Trophoblast cell (in vitro differentiated cells and primary cell): ENCODE results near the gene CTBP2.

ENCODE experiments used
- DNase-seq, 2 donors: peaks; one replicate each; pipeline ENCODE4 v3.0.0-alpha.2; 2016
- H2AFZ ChIP-seq: 2 replicates; pipeline ENCODE4 v1.6.1; 2013; ENCODE audit warnings: low read length, moderate library complexity, mild to moderate bottlenecking; ENCODE audit not compliant: insufficient read depth, poor library complexity
- H2AK5ac ChIP-seq: 2 replicates; pipeline ENCODE4 v1.6.1; 2013; ENCODE audit warnings: mild to moderate bottlenecking, low read length
- H2BK120ac ChIP-seq: 2 replicates; pipeline ENCODE4 v1.6.1; 2013; ENCODE audit warnings: low read length, mild to moderate bottlenecking, moderate library complexity; ENCODE audit not compliant: insufficient read depth, poor library complexity
- H2BK12ac ChIP-seq: 2 replicates; pipeline ENCODE4 v1.6.1; 2013; ENCODE audit warnings: mild to moderate bottlenecking, low read length, moderate library complexity
- H2BK5ac ChIP-seq: 2 replicates; pipeline ENCODE4 v1.6.1; 2013; ENCODE audit warnings: low read length, low read depth, moderate library complexity, mild to moderate bottlenecking; ENCODE audit not compliant: poor library complexity
- H3K14ac ChIP-seq: 2 replicates; pipeline ENCODE4 v1.6.1; 2013; ENCODE audit warnings: mild to moderate bottlenecking, low read length
- H3K18ac ChIP-seq: 2 replicates; pipeline ENCODE4 v1.6.1; 2013; ENCODE audit warnings: mild to moderate bottlenecking, low read length
- H3K23ac ChIP-seq: 2 replicates; pipeline ENCODE4 v1.6.1; 2013; ENCODE audit warnings: low read length
- H3K27ac ChIP-seq: 2 replicates; pipeline ENCODE4 v1.5.1; 2013; ENCODE audit warnings: low read depth, mild to moderate bottlenecking, inconsistent platforms, low read length, moderate library complexity
- H3K27me3 ChIP-seq: 2 replicates; pipeline ENCODE4 v1.6.1; 2013; ENCODE audit warnings: inconsistent platforms, mild to moderate bottlenecking, low read length, moderate library complexity; ENCODE audit not compliant: insufficient read depth
- H3K36me3 ChIP-seq, 2 experiments: 1 replicate in 1 of 2; 2 replicates in 1 of 2; pipeline ENCODE4 v1.6.1; 2013; ENCODE audit warnings: low read length in 2 of 2, mild to moderate bottlenecking in 2 of 2, moderate library complexity in 1 of 2; ENCODE audit not compliant: insufficient read depth in 2 of 2, control insufficient read depth in 1 of 2
- H3K4ac ChIP-seq: 2 replicates; pipeline ENCODE4 v1.6.1; 2013; ENCODE audit warnings: low read depth, mild to moderate bottlenecking, low read length, moderate library complexity
- H3K4me1 ChIP-seq, 2 experiments: 1 replicate in 1 of 2; 2 replicates in 1 of 2; pipeline ENCODE4 v1.6.1; 2013; ENCODE audit warnings: low read length in 2 of 2, mild to moderate bottlenecking in 2 of 2, moderate library complexity in 1 of 2; ENCODE audit not compliant: insufficient read depth in 2 of 2, control insufficient read depth in 1 of 2
- H3K4me2 ChIP-seq: 2 replicates; pipeline ENCODE4 v1.6.1; 2013; ENCODE audit warnings: inconsistent platforms, mild to moderate bottlenecking, low read length, moderate library complexity
- H3K4me3 ChIP-seq: 2 replicates; pipeline ENCODE4 v1.5.1; 2013; ENCODE audit warnings: mild to moderate bottlenecking, low read depth, low read length, inconsistent platforms
- H3K79me1 ChIP-seq: one replicate; pipeline ENCODE4 v1.6.1; 2013; ENCODE audit warnings: low read length
- H3K79me2 ChIP-seq: 2 replicates; pipeline ENCODE4 v1.6.1; 2013; ENCODE audit warnings: low read length, mild to moderate bottlenecking; ENCODE audit not compliant: control insufficient read depth, insufficient read depth, poor library complexity
- H3K9ac ChIP-seq: 2 replicates; pipeline ENCODE4 v1.6.1; 2013; ENCODE audit warnings: mild to moderate bottlenecking, low read length
- H3K9me3 ChIP-seq: 2 replicates; pipeline ENCODE4 v1.6.1; 2013; ENCODE audit warnings: low read depth, mild to moderate bottlenecking, control low read depth, inconsistent platforms, low read length; ENCODE audit not compliant: insufficient read depth
- H4K12ac ChIP-seq: 2 replicates; pipeline ENCODE4 v1.6.1; 2013; ENCODE audit warnings: low read depth, mild to moderate bottlenecking, low read length, moderate library complexity
- H4K8ac ChIP-seq: 2 replicates; pipeline ENCODE4 v1.6.1; 2013; ENCODE audit warnings: low read depth, mild to moderate bottlenecking, low read length, moderate library complexity
- H4K91ac ChIP-seq: one replicate; pipeline ENCODE4 v1.6.1; 2013; ENCODE audit warnings: low read depth, mild to moderate bottlenecking, low read length, moderate library complexity
- WGBS: extraction: QIAGEN DNeasy Blood & Tissue Kit; methylation state at CpG from one replicate; pipeline ENCODE4 v1.1.7; 2013; ENCODE audit warnings: missing lambda C conversion rate; ENCODE audit not compliant: insufficient read length, insufficient coverage; ENCODE audit errors: extremely low coverage; 5-methylcytosine and 5-hydroxymethylcytosine counted together

The CTBP2 gene

DNA sequence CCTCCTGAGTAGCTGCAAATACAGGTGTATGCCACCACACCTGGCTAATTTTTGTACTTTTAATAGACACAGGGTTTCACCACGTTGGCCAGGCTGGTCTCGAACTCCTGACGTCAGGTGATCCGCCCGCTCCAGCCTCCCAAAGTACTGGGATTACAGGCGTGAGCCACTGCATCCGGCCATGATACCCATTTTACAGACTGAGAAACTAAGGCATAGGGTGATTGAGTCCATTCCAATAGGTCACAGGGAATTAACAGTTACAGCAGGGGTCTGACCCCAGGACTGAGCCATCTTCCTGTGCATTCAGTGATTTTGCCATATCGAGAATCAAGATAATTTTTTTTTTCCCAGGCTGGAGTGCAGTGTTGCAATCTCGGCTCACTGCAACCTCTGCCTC is 12.3 kb upstream of the CTBP2 start:
- H2BK12ac ChIP-seq: no peak overlapping the region
- H2BK120ac ChIP-seq: no peak overlapping the region
- H3K14ac ChIP-seq: no peak overlapping the region
- no peak overlapping the region for H3K23ac ChIP-seq
- no peaks in the 10 kb centered on the region for H3K79me1 ChIP-seq
- H3K36me3 ChIP-seq: no peaks in the 10 kb centered on the region
- no peaks in the 10 kb centered on the region for H3K79me2 ChIP-seq
- no peak for DNase-seq
- H2AFZ ChIP-seq: no peak overlapping the region
- H3K9ac ChIP-seq: no peak overlapping the region
- no peak overlapping the region for H2BK5ac ChIP-seq
- no peak overlapping the region for H3K4me3 ChIP-seq
- H3K27me3 ChIP-seq: no peaks in the 10 kb centered on the region
- no peak overlapping the region for H3K4ac ChIP-seq
- H2AK5ac ChIP-seq: no peak overlapping the region
- no peak overlapping the region for H4K91ac ChIP-seq
- no peak overlapping the region for H3K4me2 ChIP-seq
- H3K4me1 ChIP-seq: no peaks in the 10 kb centered on the region
- H4K8ac ChIP-seq: no peak overlapping the region
- no peak overlapping the region for H4K12ac ChIP-seq
- H3K9me3 ChIP-seq: no peaks in the 10 kb centered on the region
- WGBS: no CpG with 5 or more reads among the region's 9 CpGs
- H3K18ac ChIP-seq: no peak overlapping the region
- H3K27ac ChIP-seq: no peak overlapping the region

DNA sequence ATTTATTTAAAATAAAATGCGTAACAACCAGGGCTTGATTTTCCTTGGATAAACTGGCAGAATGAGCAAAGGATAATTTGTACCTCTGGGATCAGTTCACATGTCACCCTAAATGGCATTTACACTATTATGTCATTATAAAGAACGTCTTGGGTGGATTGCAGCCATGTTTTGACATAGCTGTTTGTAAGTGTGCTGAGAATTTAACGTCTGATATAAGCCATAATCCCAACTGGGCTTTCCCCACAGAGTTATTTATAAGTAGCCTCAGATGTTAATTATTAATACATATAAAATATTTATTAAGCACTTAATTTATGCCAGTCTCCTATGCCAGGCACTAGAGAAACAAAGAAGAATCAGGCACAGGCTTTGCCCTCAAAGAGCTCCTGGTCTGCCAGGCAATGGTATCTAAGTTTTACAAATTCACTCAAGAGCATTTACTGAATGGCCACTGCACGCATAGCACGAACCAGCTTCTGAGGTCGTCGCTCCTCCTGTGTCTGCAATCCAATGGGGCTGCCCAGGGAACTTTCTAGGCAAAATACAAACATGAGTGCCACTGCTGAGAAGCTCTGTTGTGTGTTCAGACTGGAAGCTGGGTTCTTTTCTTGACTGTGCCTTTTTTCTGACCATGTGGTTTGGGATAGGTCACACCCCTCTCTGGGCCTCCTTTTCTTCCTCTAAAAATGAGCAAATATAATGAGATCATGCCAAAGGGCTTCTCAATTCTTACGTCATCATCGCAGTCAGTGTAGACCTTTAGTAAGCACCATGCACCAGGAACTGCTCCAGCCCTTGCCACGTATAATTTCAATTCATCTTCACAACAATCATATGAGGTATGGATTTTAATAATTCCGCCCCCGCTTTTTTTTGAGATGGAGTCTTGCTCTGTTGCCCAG is 11.3 kb upstream of the CTBP2 start:
- Histone ChIP-seq H3K18ac (no peak overlapping the region), H3K9me3 (peaks cover 1% of the 10 kb centered on the region), H2AFZ (no peak overlapping the region), H2BK12ac (no peak overlapping the region), H3K9ac (no peak overlapping the region), H3K4me1 (no peaks in the 10 kb centered on the region), H3K79me1 (no peaks in the 10 kb centered on the region), H3K79me2 (no peaks in the 10 kb centered on the region), H3K4ac (no peak overlapping the region), H3K14ac (no peak overlapping the region), H2AK5ac (no peak overlapping the region), H3K23ac (no peak overlapping the region), H3K36me3 (no peaks in the 10 kb centered on the region), H4K8ac (no peak overlapping the region), H2BK5ac (no peak overlapping the region), H3K27ac (no peak overlapping the region), H4K91ac (no peak overlapping the region), H3K4me2 (no peak overlapping the region), H3K27me3 (no peaks in the 10 kb centered on the region), H4K12ac (no peak overlapping the region), H2BK120ac (no peak overlapping the region), H3K4me3 (no peak overlapping the region)
- WGBS: no CpG with 5 or more reads among the region's 12 CpGs
- DNase-seq: no peak

DNA sequence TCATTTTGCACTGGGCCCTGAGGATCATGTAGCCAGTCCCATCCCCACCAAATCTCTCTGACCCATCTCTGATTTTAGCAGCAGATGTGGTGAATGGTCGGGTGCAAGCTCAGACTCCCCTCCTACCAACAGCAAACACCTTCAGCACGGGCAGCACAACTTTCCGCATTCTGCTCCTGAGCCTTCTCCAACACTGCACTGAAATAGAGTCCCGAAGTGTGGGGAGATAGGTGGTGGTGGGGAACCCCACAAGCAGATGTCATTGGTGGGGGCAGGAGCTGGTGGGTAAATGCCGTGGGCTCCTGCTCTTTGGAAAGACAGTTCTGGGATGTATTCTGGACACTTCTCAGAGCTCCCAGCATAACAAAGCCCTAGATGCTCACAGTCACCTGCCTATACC is 9.6 kb upstream of the CTBP2 start:
- no peak overlapping the region for H3K4me2 ChIP-seq
- no peak overlapping the region for H3K23ac ChIP-seq
- no peak overlapping the region for H3K14ac ChIP-seq
- H2BK12ac ChIP-seq: no peak overlapping the region
- no peak overlapping the region for H3K27ac ChIP-seq
- H3K9ac ChIP-seq: no peak overlapping the region
- peaks cover 2% of the 10 kb centered on the region for H3K9me3 ChIP-seq
- no peaks in the 10 kb centered on the region for H3K27me3 ChIP-seq
- no peaks in the 10 kb centered on the region for H3K79me1 ChIP-seq
- no peak overlapping the region for H2BK5ac ChIP-seq
- no CpG with 5 or more reads among the region's 5 CpGs for WGBS
- H3K79me2 ChIP-seq: no peaks in the 10 kb centered on the region
- no peaks in the 10 kb centered on the region for H3K4me1 ChIP-seq
- no peak overlapping the region for H3K4ac ChIP-seq
- no peaks in the 10 kb centered on the region for H3K36me3 ChIP-seq
- no peak overlapping the region for H2AFZ ChIP-seq
- no peak overlapping the region for H2AK5ac ChIP-seq
- H3K18ac ChIP-seq: no peak overlapping the region
- H4K91ac ChIP-seq: no peak overlapping the region
- no peak overlapping the region for H2BK120ac ChIP-seq
- DNase-seq: no peak
- no peak overlapping the region for H4K12ac ChIP-seq
- H4K8ac ChIP-seq: no peak overlapping the region
- H3K4me3 ChIP-seq: no peak overlapping the region

DNA sequence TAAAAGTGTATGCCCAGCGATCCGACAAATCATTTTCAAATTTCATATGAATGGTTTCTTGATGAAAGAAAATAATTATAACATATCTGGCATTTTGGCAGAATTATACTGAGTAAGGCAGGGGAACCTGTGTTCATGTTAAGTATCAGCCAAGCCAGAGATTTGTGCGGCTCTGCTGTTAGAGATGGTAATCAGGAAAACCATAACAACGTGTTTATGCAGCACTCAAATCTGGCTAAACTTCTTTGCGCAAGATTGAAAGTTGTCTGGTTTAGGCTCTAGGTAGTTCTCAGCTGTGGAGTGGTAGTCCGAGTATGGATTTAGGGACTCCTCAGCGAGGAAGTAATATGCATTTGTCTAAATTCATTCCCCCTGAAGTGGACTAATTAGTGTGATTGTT is 8.9 kb upstream of the CTBP2 start:
- DNase-seq: peak in 1 of 2 donors; percentile 71
- Histone ChIP-seq H3K79me2 (no peaks in the 10 kb centered on the region), H3K27me3 (no peaks in the 10 kb centered on the region), H3K4me1 (no peaks in the 10 kb centered on the region), H2BK5ac (no peak overlapping the region), H2AFZ (no peak overlapping the region), H2AK5ac (no peak overlapping the region), H3K79me1 (no peaks in the 10 kb centered on the region), H4K8ac (no peak overlapping the region), H3K4ac (no peak overlapping the region), H3K27ac (no peak overlapping the region), H3K36me3 (no peaks in the 10 kb centered on the region), H3K9ac (no peak overlapping the region), H3K9me3 (peaks cover 2% of the 10 kb centered on the region), H2BK12ac (no peak overlapping the region), H4K91ac (no peak overlapping the region), H3K23ac (no peak overlapping the region), H3K14ac (no peak overlapping the region), H3K4me2 (no peak overlapping the region), H3K18ac (no peak overlapping the region), H2BK120ac (no peak overlapping the region), H4K12ac (no peak overlapping the region), H3K4me3 (no peak overlapping the region)
- no CpG with 5 or more reads among the region's 7 CpGs for WGBS
